DMS53 treated with DMSO at 0.1 percent for 48 hours (cell line): ENCODE data around the gene P2RX1.

Experiments
- DNase-seq: peaks from one replicate; lab custom pipeline; 2025; ENCODE audit not compliant: unreplicated experiment; lab: John Stamatoyannopoulos, UW

Gene P2RX1

GRCh38 chr17:3907483-3908216 is 8.6 kb downstream of the P2RX1 start:
- no peak for DNase-seq

- no peak for DNase-seq
These were observed 9.4 kb downstream of the P2RX1 start for GRCh38 chr17:3906881-3907280.

- DNase-seq: no peak
These were observed 11.2 kb downstream of the P2RX1 start for GRCh38 chr17:3905017-3905520.

- no peak for DNase-seq
These were observed 11.8 kb downstream of the P2RX1 start for GRCh38 chr17:3904501-3904900.

GRCh38 chr17:3903881-3904290 is 12.4 kb downstream of the P2RX1 start:
- DNase-seq: no peak

- DNase-seq: no peak
These were observed 13.0 kb downstream of the P2RX1 start for GRCh38 chr17:3903051-3903825.

- DNase-seq: no peak
These were observed 15.6 kb downstream of the P2RX1 start for GRCh38 chr17:3900646-3901045.

- DNase-seq: no peak
These were observed 18.5 kb downstream of the P2RX1 start for GRCh38 chr17:3897731-3898130.

GRCh38 chr17:3896968-3897235 is 19.4 kb downstream of the P2RX1 start:
- DNase-seq: no peak

GRCh38 chr17:3896108-3896967 is 19.9 kb downstream of the P2RX1 start:
- DNase-seq: no peak

- DNase-seq: no peak
These were observed 20.9 kb downstream of the P2RX1 start for GRCh38 chr17:3895354-3895753.

- no peak for DNase-seq
These were observed 21.3 kb downstream of the P2RX1 start for GRCh38 chr17:3894911-3895343.

- DNase-seq: no peak
These were observed 22.1 kb downstream of the P2RX1 start for GRCh38 chr17:3894188-3894587.

GRCh38 chr17:3893720-3894116 is 22.5 kb downstream of the P2RX1 start:
- DNase-seq: peak; percentile 55

GRCh38 chr17:3893003-3893719 is 23.1 kb downstream of the P2RX1 start, which contains the start of gene CAMKK1:
Gene CAMKK1, minus strand, starts transcription at chr17:3893053. Its CDS starts 7,366 bp downstream, at chr17:3885687.
- peak; percentile 82 for DNase-seq

GRCh38 chr17:3892095-3892998 is 23.9 kb downstream of the P2RX1 start:
- DNase-seq: peak; percentile 77

GRCh38 chr17:3891626-3892094 is 24.6 kb downstream of the P2RX1 start:
- DNase-seq: peak; percentile 26

- no peak for DNase-seq
These were observed 25.4 kb downstream of the P2RX1 start for GRCh38 chr17:3890878-3891219.

GRCh38 chr17:3890082-3890877 is 26.0 kb downstream of the P2RX1 start:
- peak; percentile 73 for DNase-seq
